GM12874 (cell line): ENCODE results near the gene THSD7B.

Source experiments
- TF ChIP-seq, protein P1 (sequence below): IDR thresholded peaks from 2 replicates; pipeline ENCODE4 v1.5.1; 2011; ENCODE audit warnings: low read depth, mild to moderate bottlenecking, control low read depth, low read length, moderate library complexity; ENCODE audit not compliant: insufficient read depth

Gene THSD7B

DNA sequence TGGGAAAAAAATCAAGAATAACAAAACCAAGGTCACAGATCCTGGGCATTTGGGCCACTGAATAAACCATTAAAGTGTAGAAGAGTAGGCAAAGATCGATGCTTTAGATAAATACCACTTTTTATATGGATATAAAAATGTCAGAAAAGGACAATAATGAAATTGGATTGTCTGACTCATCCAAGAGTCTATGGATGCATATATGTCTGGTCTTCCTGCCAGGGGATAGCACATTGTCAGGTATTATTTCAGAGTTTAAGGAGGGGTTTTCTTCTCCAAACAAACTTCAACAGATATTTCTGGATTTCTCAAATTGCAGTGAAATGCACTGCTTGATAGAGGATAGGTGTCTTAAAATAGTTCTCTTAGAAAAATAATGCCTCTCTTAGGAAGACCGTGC, 466.7 kb downstream of the THSD7B start:
- TF ChIP-seq, protein P1, sequence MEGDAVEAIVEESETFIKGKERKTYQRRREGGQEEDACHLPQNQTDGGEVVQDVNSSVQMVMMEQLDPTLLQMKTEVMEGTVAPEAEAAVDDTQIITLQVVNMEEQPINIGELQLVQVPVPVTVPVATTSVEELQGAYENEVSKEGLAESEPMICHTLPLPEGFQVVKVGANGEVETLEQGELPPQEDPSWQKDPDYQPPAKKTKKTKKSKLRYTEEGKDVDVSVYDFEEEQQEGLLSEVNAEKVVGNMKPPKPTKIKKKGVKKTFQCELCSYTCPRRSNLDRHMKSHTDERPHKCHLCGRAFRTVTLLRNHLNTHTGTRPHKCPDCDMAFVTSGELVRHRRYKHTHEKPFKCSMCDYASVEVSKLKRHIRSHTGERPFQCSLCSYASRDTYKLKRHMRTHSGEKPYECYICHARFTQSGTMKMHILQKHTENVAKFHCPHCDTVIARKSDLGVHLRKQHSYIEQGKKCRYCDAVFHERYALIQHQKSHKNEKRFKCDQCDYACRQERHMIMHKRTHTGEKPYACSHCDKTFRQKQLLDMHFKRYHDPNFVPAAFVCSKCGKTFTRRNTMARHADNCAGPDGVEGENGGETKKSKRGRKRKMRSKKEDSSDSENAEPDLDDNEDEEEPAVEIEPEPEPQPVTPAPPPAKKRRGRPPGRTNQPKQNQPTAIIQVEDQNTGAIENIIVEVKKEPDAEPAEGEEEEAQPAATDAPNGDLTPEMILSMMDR = no peak

DNA sequence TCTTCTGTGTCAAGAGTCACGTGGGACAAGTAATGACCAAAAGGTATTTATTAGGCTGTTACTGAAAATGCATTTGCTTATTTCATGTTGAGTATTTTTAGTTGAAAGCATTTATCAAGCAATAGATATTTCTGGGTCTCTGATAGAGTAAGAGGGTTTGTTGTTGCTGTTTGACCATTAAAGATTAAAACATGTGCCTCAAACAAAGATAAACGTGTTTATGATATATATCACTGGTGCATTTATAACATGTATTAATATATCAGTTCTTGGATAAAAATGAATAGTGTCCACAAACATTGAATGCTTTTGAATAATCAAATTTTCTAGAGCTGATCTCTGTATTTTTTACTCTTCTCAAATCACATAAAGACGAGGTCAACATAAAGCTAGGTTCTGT, 467.7 kb downstream of the THSD7B start:
- TF ChIP-seq, protein P1 = no peak

DNA sequence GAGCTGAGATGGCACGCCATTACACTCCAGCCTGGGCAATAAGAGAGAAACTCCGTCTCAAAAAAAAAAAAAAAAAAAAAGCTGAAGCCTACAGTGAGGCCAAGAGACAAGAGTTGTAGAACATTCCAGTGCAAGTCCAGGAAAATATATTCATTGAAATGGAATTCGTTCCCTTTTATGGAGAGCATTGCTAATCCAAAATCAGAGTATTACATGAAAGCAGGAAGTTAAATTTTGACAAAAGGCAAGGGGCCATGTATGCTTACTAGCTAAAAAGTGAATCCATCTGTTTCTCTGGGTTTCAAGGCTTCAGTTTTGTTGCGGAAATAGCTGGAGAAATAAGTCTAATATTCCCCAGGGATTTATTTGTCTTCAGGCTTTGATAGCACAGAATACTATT, 471.7 kb downstream of the THSD7B start:
- TF ChIP-seq, protein P1 = no peak

DNA sequence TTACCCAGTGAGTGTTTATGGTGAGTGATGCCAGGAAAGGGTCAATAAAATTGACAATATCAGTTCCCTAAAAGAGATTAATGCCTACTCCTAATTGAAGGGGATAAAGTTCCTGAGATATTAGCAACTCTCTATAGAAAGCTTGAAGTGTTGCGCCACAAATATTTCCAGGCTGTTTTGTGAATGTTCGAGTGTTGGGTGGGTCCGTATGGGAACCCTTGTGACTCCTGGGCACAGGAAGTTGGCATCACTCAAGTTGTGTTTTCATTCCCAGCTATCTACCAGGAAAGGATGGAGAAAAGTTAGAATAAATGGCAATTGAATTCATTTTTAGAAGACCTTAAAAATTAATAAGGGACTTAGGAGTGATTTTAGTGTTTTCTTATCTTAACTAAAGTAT, 472.7 kb downstream of the THSD7B start:
- TF ChIP-seq, protein P1 = no peak

DNA sequence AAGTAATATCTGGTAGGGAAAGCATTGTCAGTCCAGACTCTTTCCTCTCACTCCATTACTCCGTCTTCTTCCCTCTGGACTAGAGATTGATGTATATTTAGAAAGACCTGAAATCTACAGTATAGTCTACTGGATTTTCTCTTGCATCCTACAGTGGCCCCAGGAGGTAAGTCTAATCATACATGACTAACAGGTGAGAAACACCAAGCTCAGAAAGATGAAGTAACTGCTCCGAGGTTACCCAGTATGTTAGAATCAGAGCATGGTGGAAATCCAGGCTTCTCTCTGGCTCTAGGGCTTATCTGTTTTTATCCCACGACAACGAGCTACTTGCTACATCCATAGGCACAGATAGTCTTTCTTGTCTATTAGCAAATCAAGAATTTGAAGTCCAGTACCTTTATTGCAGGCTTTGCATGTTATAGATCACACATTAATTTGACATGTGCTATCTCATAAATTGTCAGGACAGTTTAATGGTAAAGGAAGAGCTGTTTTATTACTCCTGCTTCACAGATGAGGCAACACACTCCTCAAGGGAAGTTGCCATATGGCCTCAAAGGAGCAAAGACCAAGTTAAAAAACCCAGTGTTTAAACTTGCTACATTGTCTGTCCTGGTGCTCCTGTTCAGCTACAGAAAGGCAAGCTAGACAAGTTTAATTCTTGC, 484.3 kb downstream of the THSD7B start:
- TF ChIP-seq, protein P1 = no peak

DNA sequence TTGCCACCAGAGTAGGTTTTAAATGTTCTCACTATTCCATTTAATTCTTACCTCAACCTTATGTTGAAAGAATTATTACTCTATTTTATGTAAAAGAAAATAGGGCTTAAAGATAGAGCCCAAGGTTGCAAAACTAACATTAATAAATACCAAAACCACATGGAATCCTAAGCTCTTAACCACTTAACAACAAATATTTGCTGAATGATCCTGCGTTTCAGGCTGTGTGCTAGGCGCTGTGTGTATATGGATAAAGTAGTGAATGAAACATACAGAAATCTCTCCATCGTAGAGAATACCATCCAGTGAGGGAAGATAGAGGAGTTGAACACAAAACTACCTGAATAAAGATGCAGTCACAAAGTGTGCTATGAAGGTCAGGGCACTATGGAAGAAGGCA, 485.1 kb downstream of the THSD7B start:
- TF ChIP-seq, protein P1 = no peak

DNA sequence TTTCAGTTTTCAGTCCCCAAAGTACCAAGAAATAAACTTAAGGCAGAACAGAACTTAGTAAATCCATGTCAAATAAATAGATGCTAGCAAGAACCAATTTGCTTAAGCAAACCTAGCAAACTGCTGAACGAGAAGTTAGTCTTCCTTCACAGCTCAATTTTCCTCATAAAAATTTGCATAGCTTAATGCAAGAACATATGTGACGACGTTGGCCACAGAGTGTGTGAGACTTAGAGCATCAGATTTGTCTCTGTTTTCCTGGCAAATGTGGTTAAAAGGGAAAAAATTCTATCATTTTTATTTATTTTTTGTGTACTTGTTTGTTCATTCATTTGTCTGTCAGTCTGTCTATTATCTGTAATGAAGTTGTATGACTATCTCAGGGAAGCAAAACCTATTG, 485.7 kb downstream of the THSD7B start:
- TF ChIP-seq, protein P1 = no peak
